Astrocyte of the spinal cord (primary cell): Measurements from ENCODE around the gene C11orf98.

Experiments used
- DNase-seq: peaks from one replicate; pipeline ENCODE4 v3.0.0; 2011; ENCODE audit warnings: low read depth, low spot score
- H3K4me3 ChIP-seq: 2 replicates; pipeline ENCODE4 v1.5.1; 2011; ENCODE audit warnings: low read depth, mild to moderate bottlenecking, low read length, moderate library complexity
- CTCF ChIP-seq: IDR thresholded peaks from 2 replicates; pipeline ENCODE4 v1.5.1; 2012; ENCODE audit warnings: low read depth, mild to moderate bottlenecking, low read length, inconsistent platforms
- in situ Hi-C: cut with HindIII; loops from 2 replicates; pipeline ENCODE4 v1.10.0; 2017; ENCODE audit warnings: low sequenced_read_pairs

Gene C11orf98

GRCh38 chr11:62613291-62613778 is 51.7 kb downstream of the C11orf98 start:
- in situ Hi-C loops: no loop called here
- no peak overlapping the region for H3K4me3 ChIP-seq
- no peak for TF ChIP-seq CTCF
- DNase-seq: no peak
